H7 (cell line): Measurements from ENCODE around the gene CLDN16. TPM values are rescaled to one million over a fixed set of nuclear protein-coding genes. Genes with fewer than 3 reads are reported as not detected.

Source experiments
- DNase-seq: peaks from one replicate; pipeline ENCODE4 v3.0.0; 2012
- H3K27me3 ChIP-seq: 2 replicates; pipeline ENCODE4 v1.6.0; 2011; ENCODE audit warnings: mild to moderate bottlenecking, low read length; ENCODE audit not compliant: control insufficient read depth, insufficient read depth
- H3K36me3 ChIP-seq: replicated peaks from 2 replicates; pipeline ENCODE4 v1.5.1; 2011; ENCODE audit warnings: low read length; ENCODE audit not compliant: control insufficient read depth, insufficient read depth
- H3K4me3 ChIP-seq: 2 replicates; pipeline ENCODE4 v1.5.1; 2011; ENCODE audit warnings: low read depth, mild to moderate bottlenecking, control low read depth, low read length, moderate library complexity; ENCODE audit not compliant: insufficient read depth
- total RNA-seq: library from RNA; depleted of rRNA; stranded (reverse); fragments of >200 nt; shearing (Covaris generic); gene quantifications from 2 replicates; pipeline ENCODE4 v1.2.3, GENCODE V29; 2014; rRNA removed

Gene CLDN16, protein sequence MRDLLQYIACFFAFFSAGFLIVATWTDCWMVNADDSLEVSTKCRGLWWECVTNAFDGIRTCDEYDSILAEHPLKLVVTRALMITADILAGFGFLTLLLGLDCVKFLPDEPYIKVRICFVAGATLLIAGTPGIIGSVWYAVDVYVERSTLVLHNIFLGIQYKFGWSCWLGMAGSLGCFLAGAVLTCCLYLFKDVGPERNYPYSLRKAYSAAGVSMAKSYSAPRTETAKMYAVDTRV
- total RNA-seq: 0.96 and 1.6 TPM in 2 replicates

DNA sequence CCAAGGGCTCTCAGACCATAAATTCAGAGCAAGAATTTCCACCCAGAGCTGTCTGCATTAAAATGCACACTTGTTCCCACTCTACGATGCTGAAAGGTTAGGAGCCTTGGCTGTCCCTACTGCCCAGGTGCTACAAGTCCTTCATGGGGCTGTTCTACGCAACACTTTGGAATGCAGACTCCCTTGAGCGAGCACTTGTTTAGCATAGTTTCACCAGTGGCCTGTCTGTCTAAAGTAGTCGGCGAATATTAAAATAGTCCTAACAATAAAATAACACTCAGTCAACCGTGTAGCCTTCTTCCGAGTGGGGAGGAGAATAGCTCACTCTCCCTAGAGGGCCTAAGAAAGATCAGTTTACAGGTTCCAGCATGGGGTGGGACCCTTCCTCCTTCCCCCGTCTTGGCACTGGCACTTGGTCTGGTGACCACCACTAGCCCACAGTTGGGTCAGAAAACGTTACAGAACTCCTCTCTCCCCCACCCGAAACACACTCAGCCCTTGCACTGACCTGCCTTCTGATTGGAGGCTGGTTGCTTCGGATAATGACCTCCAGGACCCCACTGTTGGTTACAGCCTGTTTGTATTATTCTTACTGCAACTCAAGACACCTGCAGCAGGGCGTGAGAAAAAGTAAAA lies at the start of gene CLDN16:
Gene CLDN16 (plus strand): TSS at position 586 of the 636 bp plus-strand sequence. CDS start 167 bp downstream, outside the sequence.
- no peaks in the 10 kb centered on the region for H3K27me3 ChIP-seq
- H3K4me3 ChIP-seq: no peak within 1 kb of the TSS
- no peak for DNase-seq
- no peaks in the 10 kb centered on the region for H3K36me3 ChIP-seq

DNA sequence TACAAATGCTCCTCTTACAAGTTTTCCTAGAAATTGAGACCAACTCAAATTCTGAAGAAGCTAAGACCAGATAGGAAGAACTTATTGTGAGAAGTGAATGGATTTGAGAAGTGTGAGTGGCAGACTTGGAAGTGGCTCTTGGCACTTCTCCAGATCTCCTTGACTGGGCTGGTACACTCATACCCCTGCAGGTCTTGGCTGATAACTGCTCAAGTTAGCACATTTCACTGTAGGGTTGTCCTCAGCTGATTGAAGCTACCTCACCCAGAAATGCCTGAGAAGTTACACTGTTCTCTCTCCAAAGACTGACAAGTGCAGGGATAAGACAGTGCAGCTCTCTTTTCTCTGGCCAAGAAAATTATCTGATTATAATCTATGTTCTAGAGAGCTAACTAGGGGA lies 49.2 kb upstream of the CLDN16 start:
- no peak for DNase-seq
- no peaks in the 10 kb centered on the region for H3K36me3 ChIP-seq

DNA sequence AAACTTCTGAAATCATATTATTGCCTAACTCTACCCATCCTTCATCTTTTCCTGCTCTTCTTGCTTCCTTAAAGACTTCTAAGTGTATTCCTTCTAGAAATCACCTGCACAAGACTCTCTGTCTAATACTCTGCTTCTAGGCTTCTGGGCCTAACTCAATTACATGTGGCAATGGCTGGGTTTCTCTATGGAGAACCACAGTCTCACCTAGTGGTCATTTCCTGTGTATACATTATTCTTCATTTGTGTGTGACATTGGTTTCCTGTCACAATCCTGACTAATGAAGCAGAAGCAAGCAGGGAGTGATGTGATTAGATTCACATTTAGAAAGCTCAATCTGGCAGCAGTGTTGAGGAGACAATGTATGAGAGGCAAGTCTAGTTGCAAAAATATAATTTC lies 48.8 kb upstream of the CLDN16 start:
- H3K36me3 ChIP-seq: no peaks in the 10 kb centered on the region
- no peak overlapping the region for H3K4me3 ChIP-seq
- DNase-seq: no peak
- H3K27me3 ChIP-seq: no peaks in the 10 kb centered on the region

More for the DNA sequence above, 49.2 kb upstream of the CLDN16 start:
- Histone ChIP-seq H3K4me3 (no peak overlapping the region), H3K27me3 (no peaks in the 10 kb centered on the region)

DNA sequence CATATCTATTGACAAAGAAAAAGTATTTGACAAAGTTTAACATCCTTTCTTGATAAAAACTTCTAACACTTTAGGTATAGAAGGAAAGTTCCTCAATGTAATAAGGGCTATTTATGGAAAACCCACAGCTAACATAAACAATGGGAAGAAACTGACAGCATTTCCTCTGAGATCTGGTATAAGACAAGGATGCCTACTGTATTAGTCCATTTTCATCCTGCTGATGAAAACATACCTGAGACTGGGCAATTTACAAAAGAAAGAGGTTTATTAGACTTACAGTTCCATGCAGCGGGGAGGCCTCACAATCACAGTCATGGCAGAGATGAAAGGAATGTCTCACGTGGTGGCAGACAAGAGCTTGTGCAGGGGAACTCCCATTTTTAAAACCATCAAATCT lies 47.9 kb upstream of the CLDN16 start:
- Histone ChIP-seq H3K27me3 (no peaks in the 10 kb centered on the region), H3K4me3 (no peak overlapping the region), H3K36me3 (no peaks in the 10 kb centered on the region)
- no peak for DNase-seq

DNA sequence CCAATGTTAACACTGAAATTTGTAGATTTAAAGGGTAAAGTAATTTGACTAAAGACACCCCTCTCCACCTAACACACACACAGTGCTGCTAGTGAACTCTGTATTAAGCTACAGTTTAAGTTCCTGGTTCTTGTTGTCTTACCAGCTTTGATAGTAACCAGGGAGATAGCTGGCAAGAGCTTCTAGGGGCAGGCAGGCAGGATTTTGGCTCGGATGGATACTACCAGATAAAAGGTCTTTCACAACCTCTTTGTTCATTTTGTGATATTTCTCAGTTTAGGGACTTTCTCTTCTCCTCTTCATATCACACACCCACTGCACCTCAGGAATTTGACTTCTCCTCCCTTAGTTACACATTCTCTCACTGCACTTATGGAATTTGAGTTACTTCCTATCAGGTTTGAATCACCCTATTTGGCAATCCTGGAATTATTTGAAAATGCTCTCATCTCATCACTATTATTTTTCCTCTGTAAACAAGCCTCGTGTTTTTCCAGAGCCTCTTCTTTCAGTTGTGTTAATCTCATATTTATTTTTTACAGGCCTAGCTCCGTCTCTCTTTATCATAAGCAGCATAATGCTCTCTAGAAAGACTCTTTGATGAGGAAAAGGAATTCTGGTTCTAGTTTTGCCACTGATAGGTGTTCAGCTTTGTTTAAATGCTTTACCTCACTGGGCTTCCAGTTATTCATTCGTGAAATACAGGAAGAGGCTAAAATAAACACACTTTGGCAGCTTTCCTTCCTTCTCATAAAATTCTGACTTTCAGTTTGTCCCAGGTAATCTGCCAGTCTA lies 42.7 kb upstream of the CLDN16 start:
- no peak for DNase-seq
- Histone ChIP-seq H3K27me3 (no peaks in the 10 kb centered on the region), H3K4me3 (no peak overlapping the region), H3K36me3 (no peaks in the 10 kb centered on the region)

DNA sequence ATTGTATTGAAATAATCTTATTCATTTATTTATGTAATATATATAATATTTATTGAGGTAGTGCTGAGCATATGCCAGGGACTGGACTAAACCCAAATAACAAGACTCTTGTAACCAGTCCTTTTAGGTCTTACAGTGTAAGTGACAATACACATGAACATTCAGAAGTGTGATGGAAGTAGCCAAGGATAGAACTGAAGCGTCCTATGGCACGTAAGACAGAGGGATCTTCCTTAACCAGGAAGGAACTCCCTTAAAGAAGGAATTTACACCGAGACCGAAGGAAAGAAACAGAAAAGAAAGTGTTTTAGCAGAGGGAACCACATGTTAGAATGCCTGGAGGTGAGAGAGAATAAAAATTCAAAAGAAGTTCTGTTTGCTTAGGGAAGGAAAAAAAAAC lies 42.1 kb upstream of the CLDN16 start:
- no peaks in the 10 kb centered on the region for H3K27me3 ChIP-seq
- no peaks in the 10 kb centered on the region for H3K36me3 ChIP-seq
- no peak overlapping the region for H3K4me3 ChIP-seq
- no peak for DNase-seq

DNA sequence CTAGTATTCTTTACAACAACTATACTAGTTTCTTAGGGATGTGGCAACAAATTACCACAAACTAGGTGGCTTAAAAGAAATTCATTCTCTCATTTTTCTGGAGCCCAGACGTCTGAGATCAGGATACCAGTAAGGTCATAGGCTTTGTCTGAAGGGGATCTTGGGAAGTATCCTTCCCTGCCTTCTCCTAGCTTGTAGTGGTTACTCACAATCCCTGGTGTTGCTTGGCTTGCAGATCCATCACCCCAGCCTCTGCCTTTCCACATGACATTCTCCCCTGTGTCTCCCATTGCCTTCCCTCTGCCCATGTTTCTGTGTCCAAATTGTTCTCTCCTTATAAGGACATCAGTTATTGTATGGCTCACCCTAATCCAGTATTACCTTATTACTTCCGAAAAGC lies 41.4 kb upstream of the CLDN16 start:
- Histone ChIP-seq H3K36me3 (no peaks in the 10 kb centered on the region), H3K4me3 (no peak overlapping the region), H3K27me3 (no peaks in the 10 kb centered on the region)
- DNase-seq: no peak

DNA sequence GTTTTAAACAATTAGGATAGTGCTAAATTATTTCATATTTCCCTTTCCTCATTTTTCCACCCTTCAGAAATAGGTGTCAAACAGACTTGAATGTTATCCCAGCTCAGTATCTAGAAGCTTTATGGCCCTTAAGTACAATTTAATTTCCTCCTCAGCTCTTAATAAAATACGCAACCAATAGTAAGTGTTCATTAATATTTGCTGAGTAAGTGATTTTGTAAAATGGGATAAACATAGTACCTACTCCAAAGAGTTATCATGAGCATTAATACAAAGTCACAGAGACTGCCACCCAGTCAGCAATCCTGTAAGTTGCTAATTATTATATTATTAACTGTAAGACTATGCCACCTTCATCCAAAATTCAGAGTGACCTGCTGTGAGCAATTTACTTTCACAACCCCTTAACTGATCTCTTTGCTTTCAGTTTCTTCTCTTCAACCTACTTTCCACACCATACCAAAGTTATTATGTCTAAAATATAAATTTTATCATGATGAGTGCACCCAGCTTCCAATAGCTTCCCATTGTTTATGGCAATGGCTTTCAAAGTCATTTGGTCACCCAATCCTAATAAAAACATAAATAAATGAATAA lies 35.0 kb upstream of the CLDN16 start:
- Histone ChIP-seq H3K4me3 (no peak overlapping the region), H3K36me3 (no peaks in the 10 kb centered on the region), H3K27me3 (no peaks in the 10 kb centered on the region)
- no peak for DNase-seq

DNA sequence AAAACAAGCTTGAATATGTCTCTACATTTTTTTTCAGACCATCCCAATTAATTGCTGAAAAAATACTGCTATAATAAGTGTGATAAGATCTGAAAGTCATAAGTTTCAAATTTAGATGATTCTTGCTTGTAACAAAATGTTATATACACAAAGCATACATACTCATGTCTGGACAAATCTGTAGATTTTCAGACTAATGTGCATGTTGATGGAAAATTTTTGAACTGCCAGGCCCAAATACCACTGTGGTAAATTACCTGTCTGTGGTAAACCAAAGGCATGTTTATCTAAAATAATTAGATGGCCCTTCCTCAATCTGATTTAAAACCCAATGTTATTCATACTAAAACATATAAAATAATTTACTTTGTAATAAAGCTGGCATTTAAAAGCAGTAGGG lies 31.7 kb upstream of the CLDN16 start:
- H3K4me3 ChIP-seq: no peak overlapping the region
- DNase-seq: no peak
- no peaks in the 10 kb centered on the region for H3K36me3 ChIP-seq
- no peaks in the 10 kb centered on the region for H3K27me3 ChIP-seq

DNA sequence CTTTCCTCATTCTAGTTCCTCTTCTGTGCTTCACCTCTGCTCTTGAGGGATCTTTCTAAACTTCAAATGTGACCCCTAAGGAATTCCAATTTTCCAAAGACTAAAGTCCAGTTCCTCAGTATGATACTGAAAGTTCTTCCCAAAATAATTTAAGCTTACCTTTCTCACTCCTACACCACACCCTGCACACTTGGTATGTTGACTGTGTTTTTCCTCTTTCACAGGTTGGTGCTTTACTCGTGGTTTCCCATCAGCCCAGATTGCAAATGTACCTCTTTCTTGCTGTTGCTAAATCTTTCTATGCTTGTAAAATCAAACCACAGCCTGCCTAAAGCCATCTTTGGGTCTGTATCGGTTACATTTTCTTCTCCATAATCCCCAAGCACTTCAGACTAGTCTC lies 30.5 kb upstream of the CLDN16 start:
- no peaks in the 10 kb centered on the region for H3K27me3 ChIP-seq
- H3K4me3 ChIP-seq: no peak overlapping the region
- DNase-seq: no peak
- no peaks in the 10 kb centered on the region for H3K36me3 ChIP-seq

DNA sequence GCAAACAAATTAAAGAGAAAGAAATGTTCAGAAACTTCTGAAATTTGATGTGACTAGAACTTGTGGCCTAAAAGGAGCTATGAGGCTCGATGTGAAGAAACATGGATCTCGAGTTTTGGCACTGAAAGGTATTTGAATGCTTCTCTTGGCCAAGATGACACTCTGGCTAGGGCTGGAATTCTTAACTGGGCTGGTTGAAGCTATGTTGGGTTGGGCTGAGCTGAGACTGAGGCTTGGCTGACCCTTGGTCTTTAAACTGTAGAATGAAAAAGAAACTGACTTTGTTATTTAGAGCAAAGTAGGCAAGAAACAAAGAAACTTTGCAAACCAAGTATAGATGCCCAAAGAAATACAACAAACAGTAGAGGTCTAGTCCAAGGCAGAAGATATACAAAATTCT lies 28.1 kb upstream of the CLDN16 start:
- H3K4me3 ChIP-seq: no peak overlapping the region
- DNase-seq: no peak
- no peaks in the 10 kb centered on the region for H3K27me3 ChIP-seq
- no peaks in the 10 kb centered on the region for H3K36me3 ChIP-seq

DNA sequence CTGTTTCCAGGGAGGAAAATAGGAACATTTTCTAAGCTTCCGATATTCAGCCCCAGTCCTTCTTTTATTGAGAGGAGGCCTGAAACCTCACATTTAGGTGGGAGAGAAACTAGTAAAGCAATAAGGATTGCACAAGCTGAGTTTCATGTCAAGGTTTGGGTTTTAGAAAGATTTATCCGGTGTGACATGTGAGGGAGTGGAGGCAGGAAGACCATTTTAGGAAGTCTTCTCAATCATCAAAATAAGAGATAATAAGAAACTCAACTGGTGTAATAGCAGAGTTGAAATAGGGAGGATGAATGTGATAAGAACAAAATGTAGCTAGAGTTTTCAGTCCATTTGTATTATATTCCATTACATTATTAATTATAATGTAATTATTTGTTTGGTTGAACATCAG lies 27.7 kb upstream of the CLDN16 start:
- H3K4me3 ChIP-seq: no peak overlapping the region
- no peak for DNase-seq
- no peaks in the 10 kb centered on the region for H3K36me3 ChIP-seq
- no peaks in the 10 kb centered on the region for H3K27me3 ChIP-seq

DNA sequence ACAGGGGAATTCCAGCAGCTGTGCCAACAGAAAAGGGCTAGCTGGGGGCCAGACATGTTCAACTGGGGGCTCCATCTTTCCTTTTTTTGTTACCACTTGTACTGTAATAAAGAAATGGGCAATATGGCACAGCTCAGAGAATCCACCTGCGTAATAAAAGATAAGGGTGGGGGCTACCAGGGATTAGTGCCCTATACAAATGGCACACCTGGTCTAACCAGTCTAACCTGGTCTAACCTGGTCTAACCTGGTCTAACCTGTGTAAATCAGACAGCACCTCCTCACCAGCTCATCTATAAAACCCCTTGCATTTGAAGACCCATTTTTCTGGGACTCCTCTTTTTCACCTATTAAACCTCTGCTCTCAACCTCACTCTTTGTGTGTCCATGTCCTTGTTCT lies 26.2 kb upstream of the CLDN16 start:
- H3K27me3 ChIP-seq: no peaks in the 10 kb centered on the region
- H3K4me3 ChIP-seq: no peak overlapping the region
- DNase-seq: no peak
- H3K36me3 ChIP-seq: no peaks in the 10 kb centered on the region

DNA sequence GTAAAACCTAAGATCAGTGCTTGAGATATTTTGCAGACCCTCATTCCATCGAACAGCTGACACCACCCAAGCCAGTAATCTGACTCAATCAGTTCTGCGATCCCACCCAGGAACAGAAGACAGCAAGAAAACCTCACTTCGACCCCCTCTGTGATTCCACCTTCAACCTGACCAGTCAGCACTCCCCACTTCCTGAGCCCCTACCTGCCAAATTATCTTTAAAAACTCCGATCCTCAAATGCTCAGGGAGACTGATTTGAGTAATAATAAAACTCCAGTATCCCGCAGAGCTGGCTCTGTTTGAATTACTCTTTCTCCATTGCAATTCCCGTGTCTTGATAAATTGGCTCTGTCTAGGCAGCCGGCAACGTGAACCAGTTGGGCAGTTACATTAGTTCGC lies 25.7 kb upstream of the CLDN16 start:
- H3K27me3 ChIP-seq: no peaks in the 10 kb centered on the region
- no peak for DNase-seq
- no peak overlapping the region for H3K4me3 ChIP-seq
- no peaks in the 10 kb centered on the region for H3K36me3 ChIP-seq

DNA sequence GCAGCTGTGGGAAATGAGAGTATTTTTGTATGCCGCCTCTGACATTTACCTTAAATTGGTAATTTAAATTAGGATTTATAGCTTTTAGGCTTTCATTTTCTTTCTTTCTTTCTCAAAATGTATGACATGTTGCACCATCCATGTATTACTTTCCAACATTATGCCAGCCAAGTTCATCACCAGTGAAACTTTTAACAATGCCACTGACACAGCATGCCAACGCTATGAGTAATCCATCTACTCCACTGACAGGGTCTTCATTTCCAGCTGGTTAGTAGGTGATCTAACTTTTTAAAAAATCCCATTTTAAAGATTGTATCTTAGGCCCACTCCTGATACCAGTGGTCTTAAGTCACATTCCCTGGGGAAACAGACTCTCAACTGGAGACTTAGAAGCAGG lies 21.8 kb upstream of the CLDN16 start:
- no peaks in the 10 kb centered on the region for H3K36me3 ChIP-seq
- no peaks in the 10 kb centered on the region for H3K27me3 ChIP-seq
- H3K4me3 ChIP-seq: no peak overlapping the region
- no peak for DNase-seq
